Smooth muscle cell (in vitro differentiated cells): ENCODE measurements around the gene RAD18. TPM values are rescaled to one million over a fixed set of nuclear protein-coding genes. Genes with fewer than 3 reads are reported as not detected.

Experiments
- DNase-seq: peaks from one replicate; lab custom pipeline; 2025; ENCODE audit not compliant: unreplicated experiment; lab: John Stamatoyannopoulos, UW
- H2AFZ ChIP-seq: fragments of 200-600 bp; sonication (generic); 2 replicates; pipeline ENCODE4 v1.6.0; 2016; ENCODE audit warnings: antibody characterized with exemption, low read depth, mild to moderate bottlenecking
- H3F3A ChIP-seq: fragments of 200-600 bp; sonication (generic); 2 replicates; pipeline ENCODE4 v1.6.0; 2017; ENCODE audit warnings: antibody characterized with exemption, low read depth
- H3K27ac ChIP-seq: fragments of 200-600 bp; sonication (generic); 2 replicates; pipeline ENCODE4 v1.5.1; 2016; ENCODE audit warnings: low read depth, mild to moderate bottlenecking
- H3K27me3 ChIP-seq: fragments of 200-600 bp; sonication (generic); 2 replicates; pipeline ENCODE4 v1.6.1; 2016; ENCODE audit warnings: low read depth, mild to moderate bottlenecking
- H3K36me3 ChIP-seq: fragments of 200-600 bp; sonication (generic); 2 replicates; pipeline ENCODE4 v1.5.1; 2016; ENCODE audit warnings: low read depth
- H3K4me1 ChIP-seq: fragments of 200-600 bp; sonication (generic); 2 replicates; pipeline ENCODE4 v1.5.1; 2016; ENCODE audit warnings: low read depth
- H3K4me2 ChIP-seq: fragments of 200-600 bp; sonication (generic); 2 replicates; pipeline ENCODE4 v1.6.0; 2016; ENCODE audit warnings: mild to moderate bottlenecking
- H3K4me3 ChIP-seq: fragments of 200-600 bp; sonication (generic); 2 replicates; pipeline ENCODE4 v1.5.1; 2016; ENCODE audit warnings: mild to moderate bottlenecking
- H3K79me2 ChIP-seq: fragments of 200-600 bp; sonication (generic); 2 replicates; pipeline ENCODE4 v1.6.0; 2016; ENCODE audit warnings: low read depth, mild to moderate bottlenecking
- H3K9ac ChIP-seq: fragments of 200-600 bp; sonication (generic); 2 replicates; pipeline ENCODE4 v1.6.0; 2016; ENCODE audit warnings: low read depth
- H3K9me3 ChIP-seq: fragments of 200-600 bp; sonication (generic); replicated peaks from 2 replicates; pipeline ENCODE4 v1.5.1; 2016; ENCODE audit warnings: low read depth
- H4K20me1 ChIP-seq: fragments of 200-600 bp; sonication (generic); 2 replicates; pipeline ENCODE4 v1.6.0; 2016; ENCODE audit warnings: low read depth
- CTCF ChIP-seq: fragments of 200-600 bp; sonication (generic); IDR thresholded peaks from 2 replicates; pipeline ENCODE4 v1.5.1; 2017; ENCODE audit warnings: borderline replicate concordance, mild to moderate bottlenecking, antibody characterized with exemption; ENCODE audit not compliant: insufficient read depth, poor library complexity, severe bottlenecking
- WGBS: methylation state at CpG from one replicate; pipeline ENCODE4 v1.1.7; 2016; ENCODE audit warnings: low lambda C conversion rate; 5-methylcytosine and 5-hydroxymethylcytosine counted together
- polyA plus RNA-seq: library from polyadenylated mRNA; unstranded; fragments of >200 nt; fragmentation: Nextera tagmentation; extraction: Ambion mirVana; gene quantifications from 2 replicates; pipeline ENCODE4 v1.2.1, GENCODE V29; 2016
- total RNA-seq: library from RNA; depleted of rRNA; stranded (reverse); fragments of >200 nt; gene quantifications from 2 replicates; pipeline ENCODE4 v1.2.3, GENCODE V29; 2014

The RAD18 gene
- 13.4 and 16.0 TPM in 2 replicates for total RNA-seq
- polyA plus RNA-seq, result 8.9 and 11.3 TPM in 2 replicates

GRCh38 chr3:8963137-8963853 is at the start of gene RAD18:
RAD18 (minus strand) TSS chr3:8963472; CDS start chr3:8963385, 87 bp downstream.
- peak within 1 kb of the TSS; percentile 82 for H3K4me3 ChIP-seq
- peak within 1 kb of the TSS; percentile 92 for H3K4me2 ChIP-seq
- peaks cover 33% of the 10 kb centered on the region for H3K79me2 ChIP-seq
- H3K9me3 ChIP-seq, result no peaks in the 10 kb centered on the region
- DNase-seq, result peak; percentile 70
- peak within 1 kb of the TSS; percentile 99 for H2AFZ ChIP-seq
- peaks cover 10% of the 10 kb centered on the region for H3K4me1 ChIP-seq
- H4K20me1 ChIP-seq, result no peaks in the 10 kb centered on the region
- peak within 1 kb of the TSS; percentile 67 for H3K27ac ChIP-seq
- peak within 1 kb of the TSS; percentile 91 for H3K9ac ChIP-seq
- no peaks in the 10 kb centered on the region for H3F3A ChIP-seq
- no peak for TF ChIP-seq CTCF
- 3% methylated on average over 45 of the region's 45 CpGs for WGBS
- H3K27me3 ChIP-seq, result no peaks in the 10 kb centered on the region
- peaks cover 4% of the 10 kb centered on the region for H3K36me3 ChIP-seq

- Histone ChIP-seq H3K27ac (no peak overlapping the region), H3F3A (no peaks in the 10 kb centered on the region), H3K4me3 (no peak overlapping the region), H4K20me1 (no peaks in the 10 kb centered on the region), H3K79me2 (no peaks in the 10 kb centered on the region), H3K4me1 (no peaks in the 10 kb centered on the region), H3K36me3 (no peaks in the 10 kb centered on the region), H3K27me3 (no peaks in the 10 kb centered on the region), H3K4me2 (no peak overlapping the region), H2AFZ (no peak overlapping the region), H3K9ac (no peak overlapping the region), H3K9me3 (no peaks in the 10 kb centered on the region)
- DNase-seq, result no peak
- no peak for TF ChIP-seq CTCF
- WGBS, result 92% methylated on average over 2 of the region's 2 CpGs
Observed at GRCh38 chr3:9012521-9012920, 49.2 kb upstream of the RAD18 start.

GRCh38 chr3:9009976-9010545 is 46.8 kb upstream of the RAD18 start:
- TF ChIP-seq CTCF, result no peak
- H3K4me1 ChIP-seq, result no peaks in the 10 kb centered on the region
- no peak overlapping the region for H2AFZ ChIP-seq
- H3K9me3 ChIP-seq, result no peaks in the 10 kb centered on the region
- no peak overlapping the region for H3K9ac ChIP-seq
- DNase-seq, result no peak
- H3K4me3 ChIP-seq, result no peak overlapping the region
- H3F3A ChIP-seq, result no peaks in the 10 kb centered on the region
- WGBS, result 95% methylated on average over 11 of the region's 11 CpGs
- H4K20me1 ChIP-seq, result no peaks in the 10 kb centered on the region
- H3K4me2 ChIP-seq, result no peak overlapping the region
- H3K79me2 ChIP-seq, result no peaks in the 10 kb centered on the region
- no peaks in the 10 kb centered on the region for H3K36me3 ChIP-seq
- no peak overlapping the region for H3K27ac ChIP-seq
- H3K27me3 ChIP-seq, result no peaks in the 10 kb centered on the region
